Adrenal gland (tissue), 12 donors: ENCODE data around the gene INPP4A. TPM values are rescaled to one million over a fixed set of nuclear protein-coding genes. Genes with fewer than 3 reads are reported as not detected.

Experiments
- DNase-seq, 7 donors: peaks; one replicate each; pipeline ENCODE4 v3.0.0-alpha.2; 2019 to 2020
- H3K27ac ChIP-seq, 5 donors: fragments of 200-600 bp; sonication (generic) in 4 of 5; 1 replicate in 3 of 5; 2 replicates in 2 of 5; pipeline versions ENCODE4 v1.5.1 to v1.8.0; 2016 to 2020; ENCODE audit warnings: mild to moderate bottlenecking in 1 of 5
- H3K27me3 ChIP-seq: fragments of 200-600 bp; 2 replicates; pipeline ENCODE4 v1.8.0; 2021
- H3K36me3 ChIP-seq, 2 donors: fragments of 200-600 bp; replicated peaks in 1 of 2; 1 replicate in 1 of 2; 2 replicates in 1 of 2; pipeline versions ENCODE4 v1.5.1 to v1.8.0; 2018 to 2022
- H3K4me1 ChIP-seq, 2 donors: fragments of 200-600 bp; replicated peaks in 1 of 2; 1 replicate in 1 of 2; 2 replicates in 1 of 2; pipeline versions ENCODE4 v1.5.1 to v1.8.0; 2018 to 2021
- H3K4me3 ChIP-seq, 4 donors: fragments of 200-600 bp; sonication (generic) in 3 of 4; one replicate each; pipeline ENCODE4 v1.5.1; 2016 to 2018
- H3K9me3 ChIP-seq, 3 donors: fragments of 200-600 bp; sonication (generic) in 1 of 3; replicated peaks in 1 of 3; 1 replicate in 2 of 3; 2 replicates in 1 of 3; pipeline versions ENCODE4 v1.5.1 to v1.8.0; 2016 to 2021
- CTCF ChIP-seq, 6 experiments: fragments of 450-650 bp in 4 of 6; fragments of 200-600 bp in 2 of 6; sonication (generic) in 1 of 6; IDR thresholded peaks; 1 replicate in 5 of 6; 2 replicates in 1 of 6; pipeline versions ENCODE4 v1.5.1 to v1.8.0; 2016 to 2021; ENCODE audit warnings: antibody characterized with exemption in 6 of 6, mild to moderate bottlenecking in 2 of 6, moderate library complexity in 1 of 6
- POLR2A ChIP-seq, 2 donors: fragments of 450-650 bp; IDR thresholded peaks; one replicate each; pipeline ENCODE4 v1.6.1; 2017; ENCODE audit warnings: antibody characterized with exemption in 2 of 2, mild to moderate bottlenecking in 2 of 2, moderate library complexity in 1 of 2
- WGBS, 4 donors: extraction: QIAGEN DNeasy Blood & Tissue Kit in 2 of 4; methylation state at CpG; one replicate each; pipeline versions ENCODE4 v1.1.5 to v1.1.7; 2013 to 2017; 5-methylcytosine and 5-hydroxymethylcytosine counted together
- intact Hi-C, 2 donors: fragments of 100-400 bp; cut with DNase I; formaldehyde crosslinking; loops; one replicate each; pipeline versions ENCODE4 v1.14.1 to v1.15.0; 2022 to 2023
- polyA plus RNA-seq, 3 donors: library from polyadenylated mRNA; stranded (reverse); fragments of 200-250 nt in 2 of 3; fragments of 350-450 nt in 1 of 3; fragmentation: Illumina TruSeq in 1 of 3; extraction: RNeasy Lipid Tissue Mini Kit (QIAGEN cat#74804) in 1 of 3; gene quantifications; one replicate each; pipeline ENCODE4 v1.2.3, GENCODE V29; 2013 to 2014
- total RNA-seq, 9 donors: library from RNA; depleted of rRNA in 4 of 9; stranded (reverse); fragments of >200 nt in 4 of 9; fragments of 120-200 nt in 1 of 9; fragmentation: NEBNext Ultra II Directional in 1 of 9; extraction: Animal tissue kit (Norgen Biotek cat#: 25700) in 1 of 9; gene quantifications; one replicate each; pipeline versions ENCODE4 v1.1.0 to v1.2.4, GENCODE V29; 2013 to 2023
- donor health status: healthy with polysubstance abuse.
- donor health status: Bipolar disorder and iron deficiency.
- donor health status: DM: yes; HTN: yes; CAD: no.
- donor health status: DM: no; HTN: no; CAD: no.
- donor health status: DM: no; HTN: no; CAD: no.
- donor health status: DM: yes; HTN: yes; CAD: no.

The INPP4A gene
- total and polyA plus RNA-seq, 12 donors: 8.8 to 40.5 (median 27.3) TPM

GRCh38 chr2:98399140-98399539, 45.5 kb upstream of the INPP4A start:
- intact Hi-C loops: no loop called here
- Histone ChIP-seq H3K4me1 (no peaks in the 10 kb centered on the region), H3K4me3 (no peak overlapping the region), H3K36me3 (no peaks in the 10 kb centered on the region), H3K9me3 (no peaks in the 10 kb centered on the region), H3K27ac (no peak overlapping the region), H3K27me3 (no peaks in the 10 kb centered on the region)
- 64 to 73% (median 71%) methylated on average over 4 of the region's 4 CpGs for WGBS, 4 donors
- TF ChIP-seq POLR2A (IDR thresholded peaks at IDR 0.05) (no peak), CTCF (IDR thresholded peaks at IDR 0.05) (no peak)
- no peak for DNase-seq

- Histone ChIP-seq H3K27ac (no peak overlapping the region), H3K9me3 (no peaks in the 10 kb centered on the region), H3K36me3 (no peaks in the 10 kb centered on the region), H3K4me1 (no peaks in the 10 kb centered on the region), H3K4me3 (no peak overlapping the region), H3K27me3 (no peaks in the 10 kb centered on the region)
- no peak for DNase-seq
- intact Hi-C loops: no loop called here
- TF ChIP-seq CTCF (IDR thresholded peaks at IDR 0.05) (no peak), POLR2A (IDR thresholded peaks at IDR 0.05) (no peak)
Measured at GRCh38 chr2:98403878-98404277, 40.8 kb upstream of the INPP4A start.

- TF ChIP-seq POLR2A (IDR thresholded peaks at IDR 0.05) (no peak), CTCF (IDR thresholded peaks at IDR 0.05) (no peak)
- H3K36me3 ChIP-seq: no peaks in the 10 kb centered on the region
- H3K9me3 ChIP-seq: no peaks in the 10 kb centered on the region
- no peak overlapping the region for H3K4me3 ChIP-seq
- H3K27me3 ChIP-seq: no peaks in the 10 kb centered on the region
- intact Hi-C loops: no loop called here
- H3K27ac ChIP-seq: no peak overlapping the region
- no peaks in the 10 kb centered on the region for H3K4me1 ChIP-seq
- 73 to 100% (median 94%) methylated on average over 2 of the region's 2 CpGs for WGBS, 4 donors
- no peak for DNase-seq
Measured at GRCh38 chr2:98404556-98405250, 40.0 kb upstream of the INPP4A start.

GRCh38 chr2:98405301-98405700, 39.4 kb upstream of the INPP4A start:
- no peak overlapping the region for H3K27ac ChIP-seq
- no peaks in the 10 kb centered on the region for H3K36me3 ChIP-seq
- 75 to 92% (median 78%) methylated on average over 2 of the region's 2 CpGs for WGBS, 4 donors
- TF ChIP-seq POLR2A (IDR thresholded peaks at IDR 0.05) (no peak), CTCF (IDR thresholded peaks at IDR 0.05) (no peak)
- H3K27me3 ChIP-seq: no peaks in the 10 kb centered on the region
- no peaks in the 10 kb centered on the region for H3K4me1 ChIP-seq
- DNase-seq: no peak
- H3K4me3 ChIP-seq: no peak overlapping the region
- intact Hi-C loops: no loop called here
- H3K9me3 ChIP-seq: no peaks in the 10 kb centered on the region
